ENCODE results near the gene RHOBTB3.

GRCh38 chr5:95759634-95760033 is 28.5 kb downstream of the RHOBTB3 start:
- TF ChIP-seq CTCF (conservative IDR thresholded peaks at IDR 0.05) (no peak), ZFX (IDR thresholded peaks at IDR 0.05) (no peak)
